HepG2 (cell line): ENCODE results near the gene PPP1R1B. TPM values are rescaled to one million over a fixed set of nuclear protein-coding genes. Genes with fewer than 3 reads are reported as not detected.
A peak's percentile ranks its signal among the peaks of the same experiment; 100 is the strongest.

Source experiments
- AGO2 ChIP-seq: fragments of 200-400 bp; formaldehyde crosslinking; optimal IDR thresholded peaks from 2 replicates; pipeline ENCODE3; 2017; ENCODE audit warnings: mild to moderate bottlenecking, low read depth, low read length, moderate library complexity
- ATF7 ChIP-seq, 2 experiments: fragments of 450-650 bp in 1 of 2; sonication (generic) in 1 of 2; formaldehyde crosslinking in 1 of 2; IDR thresholded peaks; 2 replicates each; pipeline versions ENCODE4 v1.4.0 to v1.6.1; 2016 to 2020; ENCODE audit warnings: antibody characterized with exemption in 1 of 2, mild to moderate bottlenecking in 1 of 2, missing genetic modification reagents in 1 of 2
- FOXA3 ChIP-seq: IDR thresholded peaks from 2 replicates; pipeline ENCODE4 v1.6.1; 2016; ENCODE audit warnings: missing genetic modification reagents, missing compliant biosample characterization
- GTF3A ChIP-seq: sonication (generic); formaldehyde crosslinking; conservative IDR thresholded peaks from 2 replicates; pipeline ENCODE4 v1.4.0; 2020; ENCODE audit warnings: mild to moderate bottlenecking, missing genetic modification reagents
- HDAC6 ChIP-seq: fragments of 200-600 bp; sonication (generic); IDR thresholded peaks from 2 replicates; pipeline ENCODE4 v1.7.0; 2017; ENCODE audit warnings: mild to moderate bottlenecking, antibody characterized with exemption, low read length, low read depth
- MEF2D ChIP-seq: sonication (generic); formaldehyde crosslinking; IDR thresholded peaks from 2 replicates; pipeline ENCODE4 v1.5.1; 2020; ENCODE audit warnings: mild to moderate bottlenecking, missing genetic modification reagents
- NFIB ChIP-seq: sonication (generic); formaldehyde crosslinking; IDR thresholded peaks from 2 replicates; pipeline ENCODE4 v1.9.0; 2021; ENCODE audit warnings: missing genetic modification reagents, mild to moderate bottlenecking, borderline replicate concordance
- NR2F2 ChIP-seq: IDR thresholded peaks from 2 replicates; pipeline ENCODE4 v1.6.1; 2012; ENCODE audit warnings: low read depth, inconsistent platforms, borderline replicate concordance
- REL ChIP-seq: sonication (generic); formaldehyde crosslinking; conservative IDR thresholded peaks from 2 replicates; pipeline ENCODE4 v1.8.0; 2022; ENCODE audit warnings: mild to moderate bottlenecking, missing genetic modification reagents, moderate library complexity
- ZMYM2 ChIP-seq: sonication (generic); formaldehyde crosslinking; IDR thresholded peaks from 2 replicates; pipeline ENCODE4 v1.8.0; 2022; ENCODE audit warnings: mild to moderate bottlenecking, missing genetic modification reagents
- ZMYM3 ChIP-seq: sonication (generic); formaldehyde crosslinking; IDR thresholded peaks from 2 replicates; pipeline ENCODE4 v1.5.1; 2020; ENCODE audit warnings: mild to moderate bottlenecking, missing genetic modification reagents
- ZNF547 ChIP-seq: sonication (generic); formaldehyde crosslinking; IDR thresholded peaks from 2 replicates; pipeline ENCODE4 v1.5.1; 2020; ENCODE audit warnings: mild to moderate bottlenecking, missing genetic modification reagents
- ZNF572 ChIP-seq: sonication (generic); formaldehyde crosslinking; IDR thresholded peaks from 2 replicates; pipeline ENCODE4 v1.5.1; 2020; ENCODE audit warnings: mild to moderate bottlenecking, missing genetic modification reagents
- ZNF678 ChIP-seq: sonication (generic); formaldehyde crosslinking; IDR thresholded peaks from 2 replicates; pipeline ENCODE4 v1.4.0; 2020; ENCODE audit warnings: mild to moderate bottlenecking, missing genetic modification reagents
- ZNF747 ChIP-seq: sonication (generic); formaldehyde crosslinking; IDR thresholded peaks from 2 replicates; pipeline ENCODE4 v1.8.1; 2023; ENCODE audit warnings: missing genetic modification reagents, mild to moderate bottlenecking, borderline replicate concordance
- ZNF781 ChIP-seq: sonication (generic); formaldehyde crosslinking; IDR thresholded peaks from 2 replicates; pipeline ENCODE4 v1.5.1; 2020; ENCODE audit warnings: borderline replicate concordance, mild to moderate bottlenecking, missing genetic modification reagents; ENCODE audit errors: not compliant biosample characterization
- ZNF816 ChIP-seq: sonication (generic); formaldehyde crosslinking; IDR thresholded peaks from 2 replicates; pipeline ENCODE4 v1.8.0; 2022; ENCODE audit warnings: missing genetic modification reagents, mild to moderate bottlenecking, borderline replicate concordance
- ZNF878 ChIP-seq: sonication (generic); formaldehyde crosslinking; IDR thresholded peaks from 2 replicates; pipeline ENCODE4 v1.8.1; 2023; ENCODE audit warnings: mild to moderate bottlenecking, missing genetic modification reagents, moderate library complexity
- ZSCAN22 ChIP-seq: sonication (generic); formaldehyde crosslinking; IDR thresholded peaks from 2 replicates; pipeline ENCODE4 v1.4.0; 2020; ENCODE audit warnings: mild to moderate bottlenecking, missing genetic modification reagents
- ZSCAN29 ChIP-seq: sonication (generic); formaldehyde crosslinking; conservative IDR thresholded peaks from 2 replicates; pipeline ENCODE4 v1.4.0; 2020; ENCODE audit warnings: mild to moderate bottlenecking, missing genetic modification reagents
- polyA plus RNA-seq, 8 experiments: library from polyadenylated mRNA; depleted of rRNA in 3 of 8; stranded (reverse) in 7 of 8; unstranded in 1 of 8; fragments of >200 nt; fragmentation: Illumina TruSeq in 4 of 8; extraction: Trizol in 4 of 8; gene quantifications; 2 replicates each; pipeline versions ENCODE4 v1.2.1 to v1.2.3, GENCODE V29; 2011 to 2016; ENCODE audit warnings: low read depth in 4 of 8, missing spikeins in 1 of 8, mixed read lengths in 1 of 8; ENCODE audit not compliant: insufficient read depth in 1 of 8
- total RNA-seq, 5 experiments: library from RNA; depleted of rRNA; stranded (reverse); fragments of >200 nt; fragmentation: Illumina TruSeq; extraction: Trizol; gene quantifications; 2 replicates each; pipeline ENCODE4 v1.2.3, GENCODE V29; 2016; ENCODE audit warnings: low read depth in 1 of 5
- TF ChIP-seq, protein P1 (sequence below): sonication (generic); formaldehyde crosslinking; IDR thresholded peaks from 2 replicates; pipeline ENCODE4 v1.8.1; 2023; ENCODE audit warnings: missing genetic modification reagents, inconsistent platforms, borderline replicate concordance
- TF ChIP-seq, protein P2 (sequence below): sonication (generic); formaldehyde crosslinking; conservative IDR thresholded peaks from 2 replicates; pipeline ENCODE4 v1.8.1; 2023; ENCODE audit warnings: missing genetic modification reagents
- TF ChIP-seq, protein P3 (sequence below), 2 experiments: sonication (generic) in 1 of 2; formaldehyde crosslinking in 1 of 2; IDR thresholded peaks; 2 replicates each; pipeline versions ENCODE4 v1.4.0 to v1.6.1; 2016 to 2020; ENCODE audit warnings: borderline replicate concordance in 1 of 2, low read depth in 1 of 2, mild to moderate bottlenecking in 1 of 2, missing genetic modification reagents in 1 of 2

The PPP1R1B gene
- total and polyA plus RNA-seq, 2 of the 13 experiments (the other 11 are each of a cell fraction or from before 2014, with no cell fraction given), result 0.08 TPM; not detected in 1

DNA sequence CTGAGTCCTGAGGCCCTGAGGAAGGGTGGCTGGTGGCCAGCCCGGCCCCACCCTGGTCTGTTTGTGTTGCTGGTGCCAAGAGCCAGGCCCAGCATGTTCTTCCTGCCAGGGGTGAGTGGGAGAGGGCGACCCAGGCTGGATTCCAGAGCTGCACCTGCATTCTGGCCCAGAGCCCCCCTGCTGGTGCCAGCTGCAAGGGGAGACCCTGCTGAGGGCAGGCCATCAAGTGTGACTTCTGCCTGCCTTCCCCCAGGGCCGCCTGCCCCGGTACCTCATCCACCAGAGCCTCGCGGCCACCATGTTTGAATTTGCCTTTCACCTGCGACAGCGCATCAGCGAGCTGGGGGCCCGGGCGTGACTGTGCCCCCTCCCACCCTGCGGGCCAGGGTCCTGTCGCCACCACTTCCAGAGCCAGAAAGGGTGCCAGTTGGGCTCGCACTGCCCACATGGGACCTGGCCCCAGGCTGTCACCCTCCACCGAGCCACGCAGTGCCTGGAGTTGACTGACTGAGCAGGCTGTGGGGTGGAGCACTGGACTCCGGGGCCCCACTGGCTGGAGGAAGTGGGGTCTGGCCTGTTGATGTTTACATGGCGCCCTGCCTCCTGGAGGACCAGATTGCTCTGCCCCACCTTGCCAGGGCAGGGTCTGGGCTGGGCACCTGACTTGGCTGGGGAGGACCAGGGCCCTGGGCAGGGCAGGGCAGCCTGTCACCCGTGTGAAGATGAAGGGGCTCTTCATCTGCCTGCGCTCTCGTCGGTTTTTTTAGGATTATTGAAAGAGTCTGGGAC is 36.0 kb downstream of the PPP1R1B start (continued):
- TF ChIP-seq, protein P1, sequence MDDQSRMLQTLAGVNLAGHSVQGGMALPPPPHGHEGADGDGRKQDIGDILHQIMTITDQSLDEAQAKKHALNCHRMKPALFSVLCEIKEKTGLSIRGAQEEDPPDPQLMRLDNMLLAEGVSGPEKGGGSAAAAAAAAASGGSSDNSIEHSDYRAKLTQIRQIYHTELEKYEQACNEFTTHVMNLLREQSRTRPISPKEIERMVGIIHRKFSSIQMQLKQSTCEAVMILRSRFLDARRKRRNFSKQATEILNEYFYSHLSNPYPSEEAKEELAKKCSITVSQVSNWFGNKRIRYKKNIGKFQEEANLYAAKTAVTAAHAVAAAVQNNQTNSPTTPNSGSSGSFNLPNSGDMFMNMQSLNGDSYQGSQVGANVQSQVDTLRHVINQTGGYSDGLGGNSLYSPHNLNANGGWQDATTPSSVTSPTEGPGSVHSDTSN (CRISPR knock-in tag), result no peak
- TF ChIP-seq, protein P2, sequence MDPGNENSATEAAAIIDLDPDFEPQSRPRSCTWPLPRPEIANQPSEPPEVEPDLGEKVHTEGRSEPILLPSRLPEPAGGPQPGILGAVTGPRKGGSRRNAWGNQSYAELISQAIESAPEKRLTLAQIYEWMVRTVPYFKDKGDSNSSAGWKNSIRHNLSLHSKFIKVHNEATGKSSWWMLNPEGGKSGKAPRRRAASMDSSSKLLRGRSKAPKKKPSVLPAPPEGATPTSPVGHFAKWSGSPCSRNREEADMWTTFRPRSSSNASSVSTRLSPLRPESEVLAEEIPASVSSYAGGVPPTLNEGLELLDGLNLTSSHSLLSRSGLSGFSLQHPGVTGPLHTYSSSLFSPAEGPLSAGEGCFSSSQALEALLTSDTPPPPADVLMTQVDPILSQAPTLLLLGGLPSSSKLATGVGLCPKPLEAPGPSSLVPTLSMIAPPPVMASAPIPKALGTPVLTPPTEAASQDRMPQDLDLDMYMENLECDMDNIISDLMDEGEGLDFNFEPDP, result no peak
- TF ChIP-seq AGO2 (peak; percentile 31), ZNF547 (CRISPR knock-in tag) (no peak), GTF3A (CRISPR knock-in tag) (0 out of 2 replicates have a peak, but pooled peaks have one; percentile 50), ZMYM2 (CRISPR knock-in tag) (no peak), ZNF878 (CRISPR knock-in tag) (no peak), ZNF816 (CRISPR knock-in tag) (no peak), ZSCAN29 (CRISPR knock-in tag) (0 out of 2 replicates have a peak, but pooled peaks have one; percentile 39), REL (CRISPR knock-in tag) (no peak), MEF2D (CRISPR knock-in tag) (no peak), ZNF781 (CRISPR knock-in tag) (no peak), NR2F2 (no peak), NFIB (no peak), HDAC6 (no peak), ZNF747 (CRISPR knock-in tag) (no peak), ZNF678 (CRISPR knock-in tag) (no peak), ZSCAN22 (CRISPR knock-in tag) (no peak), ZNF572 (0 out of 2 replicates have a peak, but pooled peaks have one; percentile 36), FOXA3 (CRISPR knock-in tag) (no peak), ATF7 (IDR thresholded peaks at IDR 0.05) (no peak), ATF7 (CRISPR knock-in tag; IDR thresholded peaks at IDR 0.05) (0 out of 2 replicates have a peak, but pooled peaks have one; percentile 42), ZMYM3 (no peak)
- TF ChIP-seq, protein P3, sequence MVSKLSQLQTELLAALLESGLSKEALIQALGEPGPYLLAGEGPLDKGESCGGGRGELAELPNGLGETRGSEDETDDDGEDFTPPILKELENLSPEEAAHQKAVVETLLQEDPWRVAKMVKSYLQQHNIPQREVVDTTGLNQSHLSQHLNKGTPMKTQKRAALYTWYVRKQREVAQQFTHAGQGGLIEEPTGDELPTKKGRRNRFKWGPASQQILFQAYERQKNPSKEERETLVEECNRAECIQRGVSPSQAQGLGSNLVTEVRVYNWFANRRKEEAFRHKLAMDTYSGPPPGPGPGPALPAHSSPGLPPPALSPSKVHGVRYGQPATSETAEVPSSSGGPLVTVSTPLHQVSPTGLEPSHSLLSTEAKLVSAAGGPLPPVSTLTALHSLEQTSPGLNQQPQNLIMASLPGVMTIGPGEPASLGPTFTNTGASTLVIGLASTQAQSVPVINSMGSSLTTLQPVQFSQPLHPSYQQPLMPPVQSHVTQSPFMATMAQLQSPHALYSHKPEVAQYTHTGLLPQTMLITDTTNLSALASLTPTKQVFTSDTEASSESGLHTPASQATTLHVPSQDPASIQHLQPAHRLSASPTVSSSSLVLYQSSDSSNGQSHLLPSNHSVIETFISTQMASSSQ (IDR thresholded peaks at IDR 0.05; ENCODE audit: low read depth), result no peak
- TF ChIP-seq, protein P3 (CRISPR knock-in tag; IDR thresholded peaks at IDR 0.05; ENCODE audit: borderline replicate concordance), result peak; percentile 36; the same call in 1 of the 2 replicates
